HFFc6 (cell line): ENCODE measurements around the gene TAPBPL. TPM values are rescaled to one million over a fixed set of nuclear protein-coding genes. Genes with fewer than 3 reads are reported as not detected.

Source experiments
- DNase-seq: peaks from one replicate; pipeline ENCODE4 v3.0.0-alpha.2; 2018
- H3K27ac Mint-ChIP-seq: 2 replicates; pipeline ENCODE4 v1.8.0; 2020; ENCODE audit warnings: mild to moderate bottlenecking, mixed read lengths
- H3K27me3 Mint-ChIP-seq: 2 replicates; pipeline ENCODE4 v1.8.0; 2021; ENCODE audit warnings: mild to moderate bottlenecking, moderate library complexity, mixed read lengths; ENCODE audit not compliant: insufficient read depth
- H3K36me3 Mint-ChIP-seq: 2 replicates; pipeline ENCODE4 v1.8.0; 2021; ENCODE audit warnings: low read depth, mixed read lengths
- H3K4me1 Mint-ChIP-seq: 2 replicates; pipeline ENCODE4 v1.8.0; 2020; ENCODE audit warnings: low read depth, mixed read lengths
- H3K4me3 Mint-ChIP-seq: 2 replicates; pipeline ENCODE4 v1.8.0; 2020; ENCODE audit warnings: mild to moderate bottlenecking, moderate library complexity, mixed read lengths
- H3K9me3 Mint-ChIP-seq: 2 replicates; pipeline ENCODE4 v1.8.0; 2020; ENCODE audit warnings: mild to moderate bottlenecking, mixed read lengths
- CTCF ChIP-seq: fragments of 200-600 bp; sonication (generic); IDR thresholded peaks from 2 replicates; pipeline ENCODE4 v1.5.0; 2021; ENCODE audit warnings: antibody characterized with exemption, mild to moderate bottlenecking
- total RNA-seq, 6 experiments: library from RNA; stranded (reverse); fragmentation: NEBNext Ultra II Directional; extraction: Animal tissue kit (Norgen Biotek cat#: 25700); gene quantifications; 2 replicates in 1 of 6; 3 replicates in 5 of 6; pipeline ENCODE4 v1.2.3, GENCODE V29; 2021

TAPBPL gene
- total RNA-seq, 6 experiments from 2014 or later: 4.3 to 8.2 (median 6.5) TPM

- no peak for DNase-seq
- no peak overlapping the region for H3K4me3 Mint-ChIP-seq
- no peaks in the 10 kb centered on the region; the same call in 1 of the 2 replicates for H3K27me3 Mint-ChIP-seq
- H3K36me3 Mint-ChIP-seq: peaks cover 14% of the 10 kb centered on the region
- no peaks in the 10 kb centered on the region for H3K9me3 Mint-ChIP-seq
- TF ChIP-seq CTCF: no peak
- H3K27ac Mint-ChIP-seq: no peak overlapping the region
- no peaks in the 10 kb centered on the region for H3K4me1 Mint-ChIP-seq
Measured at GRCh38 chr12:6440391-6440790, 11.5 kb upstream of the TAPBPL start.

- Mint-ChIP-seq H3K36me3 (peaks cover 18% of the 10 kb centered on the region), H3K27me3 (no peaks in the 10 kb centered on the region; the same call in 1 of the 2 replicates), H3K4me3 (no peak overlapping the region), H3K27ac (no peak overlapping the region), H3K9me3 (no peaks in the 10 kb centered on the region), H3K4me1 (peaks cover under 1% of the 10 kb centered on the region; the same call in 1 of the 2 replicates)
- no peak for TF ChIP-seq CTCF
- no peak for DNase-seq
Measured at GRCh38 chr12:6442836-6443235, 9.0 kb upstream of the TAPBPL start.

GRCh38 chr12:6443361-6443983 is 8.4 kb upstream of the TAPBPL start:
- Mint-ChIP-seq H3K27me3 (no peaks in the 10 kb centered on the region; the same call in 1 of the 2 replicates), H3K4me3 (no peak overlapping the region), H3K27ac (no peak overlapping the region), H3K36me3 (peaks cover 22% of the 10 kb centered on the region), H3K9me3 (no peaks in the 10 kb centered on the region), H3K4me1 (peaks cover 6% of the 10 kb centered on the region)
- no peak for DNase-seq
- no peak for TF ChIP-seq CTCF

- H3K27ac Mint-ChIP-seq: no peak overlapping the region
- no peak overlapping the region for H3K4me3 Mint-ChIP-seq
- H3K4me1 Mint-ChIP-seq: peaks cover 6% of the 10 kb centered on the region
- H3K27me3 Mint-ChIP-seq: no peaks in the 10 kb centered on the region; the same call in 1 of the 2 replicates
- no peak for TF ChIP-seq CTCF
- H3K36me3 Mint-ChIP-seq: peaks cover 22% of the 10 kb centered on the region
- no peak for DNase-seq
- no peaks in the 10 kb centered on the region for H3K9me3 Mint-ChIP-seq
Measured at GRCh38 chr12:6444031-6444430, 7.8 kb upstream of the TAPBPL start.

GRCh38 chr12:6444704-6445688 is 6.8 kb upstream of the TAPBPL start, which contains the start of gene CD27:
TSS of gene CD27 (plus strand) at chr12:6444955. CDS start at chr12:6445096, 141 bp downstream.
- H3K36me3 Mint-ChIP-seq: peaks cover 22% of the 10 kb centered on the region
- no peak for DNase-seq
- no peak within 1 kb of the TSS for H3K4me3 Mint-ChIP-seq
- H3K27ac Mint-ChIP-seq: no peak within 1 kb of the TSS
- no peak for TF ChIP-seq CTCF
- no peaks in the 10 kb centered on the region for H3K9me3 Mint-ChIP-seq
- H3K27me3 Mint-ChIP-seq: no peaks in the 10 kb centered on the region; the same call in none of the 2 replicates
- H3K4me1 Mint-ChIP-seq: peaks cover 7% of the 10 kb centered on the region
